PC-9 (cell line): Measurements from ENCODE around the gene HEPACAM. TPM values are rescaled to one million over a fixed set of nuclear protein-coding genes. Genes with fewer than 3 reads are reported as not detected.

ENCODE experiments used
- BruUV-seq: library from RNA; stranded (reverse); fragments of 400-500 nt; replicated peaks from 2 replicates; lab custom pipeline; 2021; lab: Mats Ljungman, UMichigan
- CTCF ChIA-PET: fragments of 300-600 bp; sonication (Branson Sonifier 250); formaldehyde crosslinking; loops from one replicate; lab custom pipeline; 2022; ENCODE audit warnings: antibody characterized with exemption; lab: Charles Lee
- POLR2A ChIA-PET: fragments of 300-600 bp; sonication (Branson Sonifier 250); formaldehyde crosslinking; loops from one replicate; lab custom pipeline; 2022; ENCODE audit warnings: antibody characterized with exemption; ENCODE audit not compliant: unreplicated experiment; lab: Charles Lee
- DNase-seq, 2 experiments: peaks; one replicate each; pipeline versions ENCODE4 v3.0.0 to v3.0.0-alpha.2; 2015 to 2022; ENCODE audit warnings: mixed read lengths in 1 of 2
- H2AFZ ChIP-seq: fragments of 200-600 bp; sonication (generic); 2 replicates; pipeline ENCODE4 v1.8.1; 2017; ENCODE audit warnings: antibody characterized with exemption
- H3F3A ChIP-seq: fragments of 200-600 bp; sonication (generic); 2 replicates; pipeline ENCODE4 v1.8.1; 2017; ENCODE audit warnings: antibody characterized with exemption, mild to moderate bottlenecking, low read depth; ENCODE audit not compliant: insufficient read depth
- H3K27ac ChIP-seq: fragments of 200-600 bp; sonication (generic); 2 replicates; pipeline ENCODE4 v1.6.1; 2016; ENCODE audit warnings: mixed run types
- H3K27me3 ChIP-seq: fragments of 200-600 bp; sonication (generic); 2 replicates; pipeline ENCODE4 v1.6.1; 2016; ENCODE audit warnings: low read depth, mixed run types; ENCODE audit not compliant: insufficient read depth
- H3K36me3 ChIP-seq: fragments of 200-600 bp; sonication (generic); 2 replicates; pipeline ENCODE4 v1.6.1; 2016; ENCODE audit warnings: low read depth, mixed run types
- H3K4me1 ChIP-seq: fragments of 200-600 bp; sonication (generic); replicated peaks from 2 replicates; pipeline ENCODE4 v1.6.1; 2016; ENCODE audit warnings: mixed run types; ENCODE audit not compliant: insufficient read depth
- H3K4me2 ChIP-seq: fragments of 200-600 bp; sonication (generic); 2 replicates; pipeline ENCODE4 v1.6.1; 2017; ENCODE audit warnings: mixed run types
- H3K4me3 ChIP-seq: fragments of 200-600 bp; sonication (generic); 2 replicates; pipeline ENCODE4 v1.6.1; 2016; ENCODE audit warnings: mixed run types
- H3K79me2 ChIP-seq: fragments of 200-600 bp; sonication (generic); 2 replicates; pipeline ENCODE4 v1.6.1; 2017; ENCODE audit warnings: low read depth, mixed run types
- H3K9me2 ChIP-seq: fragments of 200-600 bp; sonication (generic); 2 replicates; pipeline ENCODE4 v1.8.1; 2017; ENCODE audit warnings: mild to moderate bottlenecking; ENCODE audit not compliant: insufficient read depth
- H3K9me3 ChIP-seq: fragments of 200-600 bp; sonication (generic); 2 replicates; pipeline ENCODE4 v1.8.1; 2016; ENCODE audit warnings: low read depth; ENCODE audit not compliant: insufficient read depth
- H4K20me1 ChIP-seq: fragments of 200-600 bp; sonication (generic); 2 replicates; pipeline ENCODE4 v1.8.1; 2017; ENCODE audit not compliant: insufficient read depth
- CTCF ChIP-seq: fragments of 200-600 bp; sonication (generic); conservative IDR thresholded peaks from 2 replicates; pipeline ENCODE4 v1.6.1; 2017; ENCODE audit warnings: mixed run types, antibody characterized with exemption, mild to moderate bottlenecking, moderate library complexity
- intact Hi-C: fragments of 100-400 bp; cut with micrococcal nuclease; formaldehyde crosslinking; loops from one replicate; pipeline ENCODE4 v1.10.0; 2022; ENCODE audit not compliant: unreplicated experiment
- total RNA-seq: library from RNA; stranded (reverse); gene quantifications from 2 replicates; pipeline ENCODE4 v1.2.3, GENCODE V29; 2021

HEPACAM gene
- total RNA-seq, 1 experiment from 2014 or later: not detected

GRCh38 chr11:124869331-124869730 lies 66.5 kb downstream of the HEPACAM start:
- H3K36me3 ChIP-seq: no peaks in the 10 kb centered on the region
- DNase-seq: no peak
- CTCF ChIA-PET: no interaction called here
- no peak overlapping the region for H2AFZ ChIP-seq
- no peak overlapping the region for H3K4me2 ChIP-seq
- no peak overlapping the region for H3K4me3 ChIP-seq
- no peaks in the 10 kb centered on the region for H3F3A ChIP-seq
- intact Hi-C loops: no loop called here
- TF ChIP-seq CTCF: no peak
- H3K9me2 ChIP-seq: no peaks in the 10 kb centered on the region
- peaks cover 96% of the 10 kb centered on the region for H3K27me3 ChIP-seq
- POLR2A ChIA-PET: no interaction called here
- H3K27ac ChIP-seq: no peak overlapping the region
- no peaks in the 10 kb centered on the region for H3K4me1 ChIP-seq
- no peaks in the 10 kb centered on the region for H3K9me3 ChIP-seq
- H3K79me2 ChIP-seq: no peaks in the 10 kb centered on the region
- no peaks in the 10 kb centered on the region for H4K20me1 ChIP-seq
- no TSS peak for BruUV-seq

Other genes with a start within 250 kb of the HEPACAM start
- gene NRGN, start 196.1 kb downstream of the HEPACAM start, total RNA-seq: 6.8 and 10.2 TPM in 2 replicates
- 12.4 and 13.6 TPM in 2 replicates for gene VSIG2, start 183.8 kb downstream of the HEPACAM start, total RNA-seq
- 13.5 and 15.3 TPM in 2 replicates for gene ESAM, start 173.8 kb downstream of the HEPACAM start, total RNA-seq
- 16.9 and 18.1 TPM in 2 replicates for gene MSANTD2, start 135.6 kb downstream of the HEPACAM start, total RNA-seq
- gene ROBO3, start 70.6 kb downstream of the HEPACAM start, total RNA-seq: 1.3 and 1.5 TPM in 2 replicates
- gene ROBO4, start 38.2 kb downstream of the HEPACAM start, total RNA-seq: 0.20 TPM in 1 of 2 replicates, not detected in the other
- gene HEPN1, start 16.8 kb downstream of the HEPACAM start, total RNA-seq: not detected in 2 replicates
- gene CCDC15, start 18.2 kb upstream of the HEPACAM start, total RNA-seq: 2.7 and 2.8 TPM in 2 replicates
- gene SLC37A2, start 127.3 kb upstream of the HEPACAM start, total RNA-seq: 14.6 and 24.0 TPM in 2 replicates
- gene TMEM218, start 175.6 kb upstream of the HEPACAM start, total RNA-seq: 16.4 and 20.5 TPM in 2 replicates
- not detected in 2 replicates for gene PKNOX2, start 228.7 kb upstream of the HEPACAM start, total RNA-seq